Measurements from ENCODE around the gene MRAS.

The MRAS gene

DNA sequence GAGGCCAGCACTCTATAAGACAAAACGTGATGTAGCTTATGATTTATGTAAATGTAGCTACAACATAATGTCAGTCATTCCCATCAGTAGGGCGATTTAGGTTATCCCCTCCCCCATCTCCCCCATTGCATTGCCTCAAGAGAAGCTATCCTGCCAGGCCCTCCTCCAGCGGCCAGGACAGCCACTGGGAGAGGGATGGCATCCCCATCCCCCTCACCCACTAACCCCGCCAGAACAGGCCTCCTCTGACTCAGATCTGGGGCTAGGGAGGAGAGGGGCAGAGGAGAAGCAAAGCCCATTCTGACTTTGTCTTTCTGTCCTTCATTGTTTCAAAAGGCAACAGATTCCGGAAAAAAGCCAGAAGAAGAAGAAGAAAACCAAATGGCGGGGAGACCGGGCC lies 53.5 kb downstream of the MRAS start:
- H3K4me3 ChIP-seq (replicated peaks in 1 of 2; ENCODE audit: low read depth in 2 of 2, low read length in 2 of 2): no peak overlapping the region
- TF ChIP-seq, protein P1, sequence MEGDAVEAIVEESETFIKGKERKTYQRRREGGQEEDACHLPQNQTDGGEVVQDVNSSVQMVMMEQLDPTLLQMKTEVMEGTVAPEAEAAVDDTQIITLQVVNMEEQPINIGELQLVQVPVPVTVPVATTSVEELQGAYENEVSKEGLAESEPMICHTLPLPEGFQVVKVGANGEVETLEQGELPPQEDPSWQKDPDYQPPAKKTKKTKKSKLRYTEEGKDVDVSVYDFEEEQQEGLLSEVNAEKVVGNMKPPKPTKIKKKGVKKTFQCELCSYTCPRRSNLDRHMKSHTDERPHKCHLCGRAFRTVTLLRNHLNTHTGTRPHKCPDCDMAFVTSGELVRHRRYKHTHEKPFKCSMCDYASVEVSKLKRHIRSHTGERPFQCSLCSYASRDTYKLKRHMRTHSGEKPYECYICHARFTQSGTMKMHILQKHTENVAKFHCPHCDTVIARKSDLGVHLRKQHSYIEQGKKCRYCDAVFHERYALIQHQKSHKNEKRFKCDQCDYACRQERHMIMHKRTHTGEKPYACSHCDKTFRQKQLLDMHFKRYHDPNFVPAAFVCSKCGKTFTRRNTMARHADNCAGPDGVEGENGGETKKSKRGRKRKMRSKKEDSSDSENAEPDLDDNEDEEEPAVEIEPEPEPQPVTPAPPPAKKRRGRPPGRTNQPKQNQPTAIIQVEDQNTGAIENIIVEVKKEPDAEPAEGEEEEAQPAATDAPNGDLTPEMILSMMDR (IDR thresholded peaks at IDR 0.05; ENCODE audit: low read depth, low read length): no peak
- no peak for DNase-seq (ENCODE audit: low read depth in 2 of 2)

DNA sequence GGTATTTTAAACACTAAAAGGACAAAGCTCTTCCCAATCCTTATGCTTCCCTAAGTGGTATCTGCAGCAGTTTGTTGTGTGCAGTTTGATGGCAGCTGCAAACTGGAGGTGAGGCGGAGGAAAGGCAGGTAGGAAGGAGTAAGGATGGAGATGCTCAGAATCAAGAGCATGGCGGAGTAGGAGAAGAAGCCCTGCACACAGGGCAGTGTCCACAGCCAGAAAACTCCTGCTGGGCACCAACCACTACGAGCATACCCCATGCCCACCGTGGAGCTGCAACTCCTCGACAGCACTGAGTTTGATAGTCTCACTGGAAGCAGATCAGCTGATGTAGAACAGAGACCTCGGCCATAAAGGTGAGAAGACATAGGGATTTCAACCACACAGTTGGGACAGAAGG lies 55.7 kb downstream of the MRAS start:
- no peak overlapping the region for H3K4me3 ChIP-seq (replicated peaks in 1 of 2; ENCODE audit: low read depth in 2 of 2, low read length in 2 of 2)
- no peak for DNase-seq (ENCODE audit: low read depth in 2 of 2)
- TF ChIP-seq, protein P1 (IDR thresholded peaks at IDR 0.05; ENCODE audit: low read depth, low read length): no peak

DNA sequence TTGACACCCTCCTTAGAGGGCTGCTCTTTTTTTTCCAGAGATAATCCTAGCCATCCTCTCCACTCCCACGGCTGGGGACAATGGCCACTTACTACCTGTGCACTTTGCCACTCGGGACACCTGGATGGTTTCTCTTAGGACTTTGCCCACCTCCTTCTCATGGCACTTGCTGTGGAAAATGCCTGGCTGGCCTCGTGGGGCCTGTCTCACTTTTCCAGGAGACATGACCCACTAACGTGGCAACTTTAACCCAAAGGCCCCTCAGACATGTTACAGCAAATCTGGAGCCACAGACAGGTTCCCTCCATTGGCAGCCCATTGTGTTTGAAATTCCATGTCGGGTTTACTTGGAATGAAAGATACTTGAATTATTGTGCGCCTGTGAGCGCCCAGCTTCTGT lies 56.6 kb downstream of the MRAS start:
- TF ChIP-seq, protein P1 (IDR thresholded peaks at IDR 0.05; ENCODE audit: low read depth, low read length): no peak
- DNase-seq (ENCODE audit: low read depth in 2 of 2): no peak
- no peak overlapping the region for H3K4me3 ChIP-seq (replicated peaks in 1 of 2; ENCODE audit: low read depth in 2 of 2, low read length in 2 of 2)

DNA sequence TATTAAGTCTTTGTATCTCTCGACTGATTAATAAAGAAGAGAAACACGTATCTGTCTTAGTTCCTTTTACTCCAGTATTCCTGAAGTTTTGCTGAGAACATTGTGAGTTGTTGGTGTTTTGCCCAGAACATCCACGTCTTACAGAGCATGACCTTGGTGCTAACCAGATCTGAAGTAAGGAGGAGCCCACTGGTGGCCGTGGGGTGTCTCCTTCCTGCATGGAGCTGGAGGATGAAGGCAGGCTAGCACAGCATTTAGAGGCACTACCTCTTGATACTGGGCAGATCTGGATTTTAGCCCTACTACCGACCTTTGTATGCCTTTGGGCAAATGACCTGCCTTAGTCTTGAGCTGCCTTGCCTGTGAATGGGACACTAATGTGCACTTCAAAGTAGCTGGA lies 57.1 kb downstream of the MRAS start:
- H3K4me3 ChIP-seq (replicated peaks in 1 of 2; ENCODE audit: low read depth in 2 of 2, low read length in 2 of 2): no peak overlapping the region
- TF ChIP-seq, protein P1 (IDR thresholded peaks at IDR 0.05; ENCODE audit: low read depth, low read length): no peak
- no peak for DNase-seq (ENCODE audit: low read depth in 2 of 2)

DNA sequence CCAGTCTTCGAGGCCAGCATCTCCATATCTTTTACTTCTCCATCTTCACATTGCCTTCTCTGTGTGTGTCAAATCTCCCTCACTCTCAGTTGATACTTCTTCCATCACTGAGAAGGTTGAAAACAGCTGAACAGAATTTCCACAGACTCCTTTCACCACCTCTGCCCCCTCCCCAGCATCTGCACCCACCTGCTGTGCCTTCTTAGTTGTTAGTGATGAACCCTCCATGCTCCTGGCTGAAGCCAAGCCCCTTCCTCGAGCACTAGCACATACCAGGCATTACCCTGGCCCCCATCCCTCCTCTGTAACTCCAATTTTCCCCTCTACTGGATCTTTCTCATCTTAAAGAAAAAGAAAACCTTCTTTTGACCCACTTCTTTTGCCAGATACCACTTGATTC lies 58.2 kb downstream of the MRAS start:
- no peak for DNase-seq (ENCODE audit: low read depth in 2 of 2)
- no peak overlapping the region for H3K4me3 ChIP-seq (replicated peaks in 1 of 2; ENCODE audit: low read depth in 2 of 2, low read length in 2 of 2)
- TF ChIP-seq, protein P1 (IDR thresholded peaks at IDR 0.05; ENCODE audit: low read depth, low read length): no peak

DNA sequence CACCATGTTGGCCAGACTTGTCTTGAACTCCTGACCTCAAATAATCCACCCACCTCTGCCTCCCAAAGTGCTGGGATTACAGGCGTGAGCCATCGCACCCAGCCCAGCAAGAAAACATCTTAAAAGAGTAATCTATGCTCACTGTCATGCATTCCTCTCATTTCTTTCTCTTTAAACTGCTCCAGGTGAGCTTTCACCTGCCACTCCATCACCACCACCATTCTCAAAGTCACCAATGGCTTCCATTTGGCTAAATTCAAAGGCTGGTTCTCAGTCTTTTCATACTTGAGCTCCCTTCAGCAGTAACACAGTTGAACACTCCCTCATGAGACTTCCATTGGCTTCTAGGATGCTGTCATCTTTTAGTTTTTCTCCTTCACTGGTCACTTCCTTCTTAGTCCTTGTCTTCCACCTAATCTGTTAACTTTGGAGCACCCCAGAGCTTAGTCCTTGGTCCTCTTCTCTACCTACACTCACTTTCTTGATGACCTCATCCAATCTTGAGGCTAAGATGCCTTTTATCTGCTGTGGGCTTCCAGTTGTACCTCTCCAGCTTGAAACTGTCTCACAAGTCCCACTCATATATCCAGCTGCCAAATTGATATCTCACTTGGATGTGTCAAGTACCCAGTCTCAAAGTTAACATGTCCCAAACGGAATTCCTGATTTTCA lies 59.0 kb downstream of the MRAS start:
- DNase-seq (ENCODE audit: low read depth in 2 of 2): no peak
- TF ChIP-seq, protein P1 (IDR thresholded peaks at IDR 0.05; ENCODE audit: low read depth, low read length): no peak
- H3K4me3 ChIP-seq (replicated peaks in 1 of 2; ENCODE audit: low read depth in 2 of 2, low read length in 2 of 2): no peak overlapping the region

Measured in cardiac fibroblast (primary cell).